Esophagus squamous epithelium (tissue), 4 donors: ENCODE data around the gene LRRC28.

Experiments used
- CTCF ChIP-seq, 6 experiments: fragments of 450-650 bp in 4 of 6; fragments of 200-600 bp in 2 of 6; sonication (generic) in 2 of 6; IDR thresholded peaks; one replicate each; pipeline ENCODE4 v1.5.1; 2016 to 2019; ENCODE audit warnings: antibody characterized with exemption in 6 of 6, mild to moderate bottlenecking in 4 of 6, moderate library complexity in 4 of 6
- POLR2A ChIP-seq, 4 donors: fragments of 450-650 bp; IDR thresholded peaks; one replicate each; pipeline ENCODE4 v1.6.1; 2017; ENCODE audit warnings: antibody characterized with exemption in 4 of 4, mild to moderate bottlenecking in 4 of 4, moderate library complexity in 3 of 4

- no peak for TF ChIP-seq CTCF (IDR thresholded peaks at IDR 0.05)
- TF ChIP-seq POLR2A (IDR thresholded peaks at IDR 0.05): no peak
These were observed 97.1 kb downstream of the LRRC28 start for GRCh38 chr15:99348412-99348811.
